K562 (cell line): Measurements from ENCODE around the gene UBE2H. TPM values are rescaled to one million over a fixed set of nuclear protein-coding genes. Genes with fewer than 3 reads are reported as not detected.

Experiments
- ARNT ChIP-seq, 2 experiments: fragments of 450-650 bp; IDR thresholded peaks; 2 replicates each; pipeline ENCODE4 v1.6.1; 2016; ENCODE audit warnings: mild to moderate bottlenecking in 1 of 2
- CEBPB ChIP-seq: fragments of 450-650 bp; IDR thresholded peaks from 2 replicates; pipeline ENCODE4 v1.6.1; 2016; ENCODE audit warnings: missing genetic modification characterization, missing compliant biosample characterization
- CEBPG ChIP-seq, 3 experiments: fragments of 200-800 bp in 1 of 3; sonication (Bioruptor generic) in 1 of 3; sonication (generic) in 1 of 3; formaldehyde crosslinking in 1 of 3; IDR thresholded peaks in 2 of 3; conservative IDR thresholded peaks in 1 of 3; 2 replicates each; pipeline versions ENCODE4 v1.6.1 to v1.8.0; 2016 to 2022; ENCODE audit warnings: missing compliant biosample characterization in 2 of 3, missing genetic modification characterization in 2 of 3, mild to moderate bottlenecking in 1 of 3, missing genetic modification reagents in 1 of 3
- FOSL1 ChIP-seq: fragments of 200-800 bp; sonication (Bioruptor generic); conservative IDR thresholded peaks from 2 replicates; pipeline ENCODE4 v1.6.1; 2016; ENCODE audit warnings: missing genetic modification characterization, missing compliant biosample characterization
- FOXA3 ChIP-seq, 2 experiments: fragments of 450-650 bp in 1 of 2; sonication (generic) in 1 of 2; formaldehyde crosslinking; IDR thresholded peaks in 1 of 2; conservative IDR thresholded peaks in 1 of 2; 2 replicates each; pipeline versions ENCODE4 v1.4.0 to v1.8.0; 2020 to 2022; ENCODE audit warnings: mild to moderate bottlenecking in 2 of 2, missing genetic modification reagents in 1 of 2
- FOXK2 ChIP-seq, 2 experiments: fragments of 450-650 bp; IDR thresholded peaks in 1 of 2; conservative IDR thresholded peaks in 1 of 2; 2 replicates each; pipeline ENCODE4 v1.6.1; 2016; ENCODE audit warnings: low read depth in 2 of 2, mild to moderate bottlenecking in 1 of 2
- KHSRP ChIP-seq: fragments of 450-650 bp; IDR thresholded peaks from 2 replicates; pipeline ENCODE4 v1.6.1; 2017
- MEIS2 ChIP-seq: fragments of 450-650 bp; IDR thresholded peaks from 2 replicates; pipeline ENCODE4 v1.6.1; 2014; ENCODE audit warnings: mild to moderate bottlenecking; ENCODE audit not compliant: partially characterized antibody
- MTA3 ChIP-seq: fragments of 450-650 bp; formaldehyde crosslinking; IDR thresholded peaks from 2 replicates; pipeline ENCODE4 v1.6.1; 2017; ENCODE audit warnings: mild to moderate bottlenecking, borderline replicate concordance
- MYC ChIP-seq, 2 experiments: fragments of 250-450 bp in 1 of 2; sonication (Bioruptor Pico) in 1 of 2; IDR thresholded peaks; 2 replicates each; pipeline versions ENCODE4 v1.5.1 to v1.6.1; 2012 to 2021; ENCODE audit warnings: low read depth in 2 of 2, borderline replicate concordance in 1 of 2, improper control_type of control experiment in 1 of 2, low read length in 1 of 2, mild to moderate bottlenecking in 1 of 2, moderate library complexity in 1 of 2
- NCOA4 ChIP-seq: fragments of 450-650 bp; IDR thresholded peaks from 2 replicates; pipeline ENCODE4 v1.6.1; 2018; ENCODE audit warnings: mild to moderate bottlenecking; ENCODE audit not compliant: partially characterized antibody
- NR0B1 ChIP-seq: fragments of 450-650 bp; IDR thresholded peaks from one replicate; pipeline ENCODE4 v1.6.1; 2018; ENCODE audit warnings: mild to moderate bottlenecking, moderate library complexity; ENCODE audit not compliant: partially characterized antibody
- XRCC5 ChIP-seq: fragments of 200-400 bp; formaldehyde crosslinking; IDR thresholded peaks from 2 replicates; pipeline ENCODE4 v1.6.1; 2017; ENCODE audit warnings: low read depth, mild to moderate bottlenecking, low read length
- ZBTB33 ChIP-seq: sonication (generic); formaldehyde crosslinking; IDR thresholded peaks from 2 replicates; pipeline ENCODE4 v1.8.1; 2023; ENCODE audit warnings: mild to moderate bottlenecking, missing genetic modification reagents
- ZNF253 ChIP-seq: fragments of 250-450 bp; sonication (Bioruptor Pico); conservative IDR thresholded peaks from 2 replicates; pipeline ENCODE4 v1.6.1; 2021; ENCODE audit warnings: mild to moderate bottlenecking
- ZNF277 ChIP-seq: fragments of 250-450 bp; sonication (Bioruptor Pico); IDR thresholded peaks from 2 replicates; pipeline ENCODE4 v1.8.0; 2022; ENCODE audit warnings: inconsistent platforms, mild to moderate bottlenecking, moderate library complexity, borderline replicate concordance
- polyA plus RNA-seq, 8 experiments: library from polyadenylated mRNA; depleted of rRNA in 4 of 8; stranded (reverse) in 5 of 8; unstranded in 3 of 8; fragments of >200 nt; fragmentation: Nextera tagmentation in 2 of 8; fragmentation: Illumina TruSeq in 1 of 8; extraction: Ambion mirVana in 2 of 8; extraction: Trizol in 1 of 8; gene quantifications; 2 replicates each; pipeline versions ENCODE4 v1.2.1 to v1.2.3, GENCODE V29; 2011 to 2014; ENCODE audit warnings: inconsistent platforms in 1 of 8, missing spikeins in 1 of 8
- total RNA-seq, 7 experiments: library from RNA; depleted of rRNA in 6 of 7; stranded (reverse); fragments of >200 nt in 6 of 7; fragmentation: Illumina TruSeq in 2 of 7; extraction: Trizol in 2 of 7; gene quantifications; 2 replicates each; pipeline versions ENCODE4 v1.2.1 to v1.2.3, GENCODE V29; 2011 to 2021; ENCODE audit warnings: low replicate concordance in 1 of 7
- TF ChIP-seq, protein P1 (sequence below): fragments of 250-450 bp; sonication (Bioruptor Pico); IDR thresholded peaks from 2 replicates; pipeline ENCODE4 v1.8.0; 2021; ENCODE audit warnings: mild to moderate bottlenecking, moderate library complexity

The UBE2H gene
- total and polyA plus RNA-seq, 9 of the 15 experiments (the other 6 are each of a cell fraction or from before 2014, with no cell fraction given) = 6.3 to 33.0 (median 13.3) TPM

- TF ChIP-seq, protein P1, sequence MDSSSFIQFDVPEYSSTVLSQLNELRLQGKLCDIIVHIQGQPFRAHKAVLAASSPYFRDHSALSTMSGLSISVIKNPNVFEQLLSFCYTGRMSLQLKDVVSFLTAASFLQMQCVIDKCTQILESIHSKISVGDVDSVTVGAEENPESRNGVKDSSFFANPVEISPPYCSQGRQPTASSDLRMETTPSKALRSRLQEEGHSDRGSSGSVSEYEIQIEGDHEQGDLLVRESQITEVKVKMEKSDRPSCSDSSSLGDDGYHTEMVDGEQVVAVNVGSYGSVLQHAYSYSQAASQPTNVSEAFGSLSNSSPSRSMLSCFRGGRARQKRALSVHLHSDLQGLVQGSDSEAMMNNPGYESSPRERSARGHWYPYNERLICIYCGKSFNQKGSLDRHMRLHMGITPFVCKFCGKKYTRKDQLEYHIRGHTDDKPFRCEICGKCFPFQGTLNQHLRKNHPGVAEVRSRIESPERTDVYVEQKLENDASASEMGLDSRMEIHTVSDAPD (CRISPR knock-in tag) = no peak
- TF ChIP-seq FOXK2 (conservative IDR thresholded peaks at IDR 0.05 in 1 of 2, IDR thresholded peaks at IDR 0.05 in 1 of 2; ENCODE audit: low read depth in 2 of 2) = 0 out of 4 replicates have a peak, but pooled peaks of 1 of the 2 experiments have one; percentile 6
- TF ChIP-seq ZNF253 (CRISPR knock-in tag) = no peak
- TF ChIP-seq FOXA3 (CRISPR knock-in tag; conservative IDR thresholded peaks at IDR 0.05 in 1 of 2, IDR thresholded peaks at IDR 0.05 in 1 of 2) = no peak
- no peak for TF ChIP-seq MTA3
- TF ChIP-seq KHSRP = no peak
- no peak for TF ChIP-seq FOSL1 (tag)
- TF ChIP-seq CEBPG (CRISPR knock-in tag; IDR thresholded peaks at IDR 0.05) = no peak
- TF ChIP-seq CEBPG (tag; conservative IDR thresholded peaks at IDR 0.05 in 1 of 2, IDR thresholded peaks at IDR 0.05 in 1 of 2) = 0 out of 4 replicates have a peak, but pooled peaks of 1 of the 2 experiments have one; percentile 44
- no peak for TF ChIP-seq NCOA4
- peak; percentile 58; the same call in 1 of the 2 replicates for TF ChIP-seq ZBTB33 (CRISPR knock-in tag)
- peak; percentile 75 for TF ChIP-seq CEBPB (tag)
- no peak for TF ChIP-seq XRCC5
- no peak for TF ChIP-seq ZNF277
- no peak for TF ChIP-seq NR0B1
- no peak for TF ChIP-seq MEIS2
- no peak for TF ChIP-seq MYC (IDR thresholded peaks at IDR 0.05; ENCODE audit: low read depth, low read length)
- TF ChIP-seq MYC (CRISPR knock-in tag; IDR thresholded peaks at IDR 0.05; ENCODE audit: borderline replicate concordance, low read depth) = no peak
- TF ChIP-seq ARNT (IDR thresholded peaks at IDR 0.05) = no peak
Measured at GRCh38 chr7:129853661-129854268, 99.0 kb downstream of the UBE2H start (continued).
